IMR-90 (cell line): ENCODE data around the gene DBNL. TPM values are rescaled to one million over a fixed set of nuclear protein-coding genes. Genes with fewer than 3 reads are reported as not detected.

Experiments
- ATAC-seq: fragments of 200-7000 bp; cut with Tn5 transposase; 2 replicates; pipeline ENCODE4 v1.9.1; 2020; ENCODE audit warnings: low read depth, mild to moderate bottlenecking, moderate library complexity
- BruUV-seq: library from RNA; stranded (reverse); fragments of 400-500 nt; replicated peaks from 2 replicates; lab custom pipeline; 2021; lab: Mats Ljungman, UMichigan
- CTCF ChIA-PET: fragments of 300-600 bp; formaldehyde crosslinking; extraction: SDS; loops from one replicate; lab custom pipeline; 2021; ENCODE audit warnings: antibody characterized with exemption; lab: Yijun Ruan, JAX
- POLR2A ChIA-PET: fragments of 300-600 bp; sonication (Branson Sonifier 250); formaldehyde crosslinking; loops from one replicate; lab custom pipeline; 2022; ENCODE audit warnings: antibody characterized with exemption; ENCODE audit not compliant: unreplicated experiment; lab: Charles Lee
- DNase-seq: peaks from one replicate; pipeline ENCODE4 v3.0.0; 2013
- H2AFZ ChIP-seq: replicated peaks from 2 replicates; pipeline ENCODE3; 2013; ENCODE audit warnings: low read length, mild to moderate bottlenecking; ENCODE audit not compliant: poor library complexity
- H2AK5ac ChIP-seq: 2 replicates; pipeline ENCODE4 v1.6.1; 2013; ENCODE audit warnings: low read depth, low read length, inconsistent platforms
- H2AK9ac ChIP-seq: replicated peaks from 2 replicates; pipeline ENCODE3; 2013; ENCODE audit warnings: mild to moderate bottlenecking, low read depth, low read length, moderate library complexity; ENCODE audit not compliant: poor library complexity
- H2BK120ac ChIP-seq: 2 replicates; pipeline ENCODE4 v1.6.1; 2013; ENCODE audit warnings: low read depth, low read length, inconsistent platforms
- H2BK15ac ChIP-seq: 3 replicates; pipeline ENCODE4 v1.6.1; 2013; ENCODE audit warnings: low read depth, low read length, inconsistent platforms
- H2BK20ac ChIP-seq: 2 replicates; pipeline ENCODE4 v1.6.1; 2013; ENCODE audit warnings: low read depth, mild to moderate bottlenecking, inconsistent platforms, low read length, moderate library complexity
- H2BK5ac ChIP-seq: 2 replicates; pipeline ENCODE4 v1.6.1; 2013; ENCODE audit warnings: mild to moderate bottlenecking, low read depth, low read length, inconsistent platforms; ENCODE audit not compliant: poor library complexity, severe bottlenecking
- H3K14ac ChIP-seq: replicated peaks from 2 replicates; pipeline ENCODE4 v1.6.1; 2013; ENCODE audit warnings: low read depth, low read length, inconsistent platforms
- H3K18ac ChIP-seq: 2 replicates; pipeline ENCODE4 v1.6.1; 2013; ENCODE audit warnings: low read depth, low read length, control low read depth
- H3K23ac ChIP-seq: 2 replicates; pipeline ENCODE4 v1.6.1; 2013; ENCODE audit warnings: low read depth, low read length, inconsistent platforms
- H3K27ac ChIP-seq: 2 replicates; pipeline ENCODE4 v1.5.1; 2013; ENCODE audit warnings: mild to moderate bottlenecking, control low read depth, low read length; ENCODE audit not compliant: insufficient read depth
- H3K27me3 ChIP-seq: 2 replicates; pipeline ENCODE4 v1.6.1; 2013; ENCODE audit warnings: low read length; ENCODE audit not compliant: control insufficient read depth, insufficient read depth
- H3K36me3 ChIP-seq: 2 replicates; pipeline ENCODE4 v1.6.1; 2013; ENCODE audit warnings: low read length, mixed read lengths; ENCODE audit not compliant: control insufficient read depth, insufficient read depth
- H3K4ac ChIP-seq: 2 replicates; pipeline ENCODE4 v1.6.1; 2013; ENCODE audit warnings: low read depth, low read length, inconsistent platforms
- H3K4me1 ChIP-seq: 2 replicates; pipeline ENCODE4 v1.6.1; 2013; ENCODE audit warnings: low read length, mixed read lengths; ENCODE audit not compliant: control insufficient read depth, insufficient read depth
- H3K4me2 ChIP-seq: 2 replicates; pipeline ENCODE4 v1.6.1; 2013; ENCODE audit warnings: low read depth, mild to moderate bottlenecking, control low read depth, low read length, moderate library complexity
- H3K4me3 ChIP-seq: 2 replicates; pipeline ENCODE4 v1.5.1; 2013; ENCODE audit warnings: low read depth, mild to moderate bottlenecking, control low read depth, low read length, moderate library complexity; ENCODE audit not compliant: insufficient read depth
- H3K56ac ChIP-seq: 2 replicates; pipeline ENCODE4 v1.6.1; 2013; ENCODE audit warnings: low read length, inconsistent platforms; ENCODE audit not compliant: insufficient read depth; ENCODE audit errors: extremely low read depth
- H3K79me1 ChIP-seq, 2 experiments: 2 replicates each; pipeline ENCODE4 v1.6.1; 2013; ENCODE audit warnings: low read length in 2 of 2, inconsistent platforms in 1 of 2, low read depth in 1 of 2
- H3K9ac ChIP-seq: 2 replicates; pipeline ENCODE4 v1.6.1; 2013; ENCODE audit warnings: low read depth, low read length, control low read depth
- H3K9me1 ChIP-seq: 2 replicates; pipeline ENCODE4 v1.6.1; 2013; ENCODE audit warnings: low read length, inconsistent platforms; ENCODE audit not compliant: insufficient read depth
- H3K9me3 ChIP-seq: 2 replicates; pipeline ENCODE4 v1.6.1; 2013; ENCODE audit warnings: low read length; ENCODE audit not compliant: control insufficient read depth, insufficient read depth
- H4K20me1 ChIP-seq: 2 replicates; pipeline ENCODE4 v1.6.1; 2013; ENCODE audit warnings: low read length, inconsistent platforms; ENCODE audit not compliant: insufficient read depth
- H4K5ac ChIP-seq: 2 replicates; pipeline ENCODE4 v1.6.1; 2013; ENCODE audit warnings: mild to moderate bottlenecking, low read depth, low read length, control low read depth
- H4K8ac ChIP-seq, 2 experiments: 2 replicates each; pipeline ENCODE4 v1.6.1; 2013; ENCODE audit warnings: low read depth in 2 of 2, low read length in 2 of 2, control low read depth in 1 of 2, inconsistent platforms in 1 of 2
- H4K91ac ChIP-seq: 2 replicates; pipeline ENCODE4 v1.6.1; 2013; ENCODE audit warnings: low read depth, low read length, inconsistent platforms; ENCODE audit not compliant: insufficient read depth
- FOS ChIP-seq: fragments of 150-350 bp; IDR thresholded peaks from 2 replicates; pipeline ENCODE4 v1.6.1; 2016; ENCODE audit warnings: low read depth, low read length
- WGBS, 2 experiments: methylation state at CpG; one replicate each; pipeline versions ENCODE4 v1.1.5 to v1.1.7; 2013; ENCODE audit warnings: missing lambda C conversion rate in 2 of 2; ENCODE audit not compliant: insufficient read length in 1 of 2; ENCODE audit errors: extremely low coverage in 2 of 2; 5-methylcytosine and 5-hydroxymethylcytosine counted together
- dilution Hi-C: fragments of 300-500 bp; cut with HindIII; formaldehyde crosslinking; loops from one replicate; pipeline ENCODE4 v1.14.3; 2018; ENCODE audit warnings: low sequenced_read_pairs; ENCODE audit not compliant: unreplicated experiment
- in situ Hi-C: fragments of 300-500 bp; cut with MboI; formaldehyde crosslinking; loops from 3 replicates; pipeline ENCODE4 v1.14.3; 2019; ENCODE audit warnings: low sequenced_read_pairs, inconsistent platforms, mixed read lengths
- intact Hi-C: fragments of 100-400 bp; cut with micrococcal nuclease; formaldehyde crosslinking; loops from 2 replicates; pipeline ENCODE4 v1.10.0; 2022
- polyA plus RNA-seq, 3 experiments: library from polyadenylated mRNA; depleted of rRNA; stranded (reverse); fragments of >200 nt; gene quantifications; 2 replicates each; pipeline ENCODE4 v1.2.3, GENCODE V29; 2012; ENCODE audit warnings: low replicate concordance in 1 of 3
- total RNA-seq: library from RNA; depleted of rRNA; stranded (reverse); fragments of >200 nt; gene quantifications from 2 replicates; pipeline ENCODE4 v1.2.3, GENCODE V29; 2012

Gene DBNL
- total and polyA plus RNA-seq, 2 of the 4 experiments (the other 2 are of a cell fraction): 157 to 179 TPM

- no peak overlapping the region for H4K91ac ChIP-seq
- no peak overlapping the region for H3K56ac ChIP-seq
- H3K4me2 ChIP-seq: no peak overlapping the region
- no TSS peak for BruUV-seq
- H3K23ac ChIP-seq: no peak overlapping the region
- ATAC-seq (no peak), DNase-seq (no peak)
- H3K9me3 ChIP-seq: no peaks in the 10 kb centered on the region
- H2AK9ac ChIP-seq: no peak overlapping the region
- H4K5ac ChIP-seq: no peak overlapping the region
- intact Hi-C loops (no loop called here), in situ Hi-C loops (no loop called here), dilution Hi-C loops (no loop called here)
- H3K4me3 ChIP-seq: no peak overlapping the region
- no peaks in the 10 kb centered on the region; the same call in 1 of the 2 replicates for H4K20me1 ChIP-seq
- H2BK120ac ChIP-seq: no peak overlapping the region
- no peak for TF ChIP-seq FOS
- H2AK5ac ChIP-seq: no peak overlapping the region
- peaks cover 45% of the 10 kb centered on the region for H3K36me3 ChIP-seq
- H2BK15ac ChIP-seq: no peak overlapping the region
- no peak overlapping the region for H3K27ac ChIP-seq
- no peak overlapping the region for H2BK5ac ChIP-seq
- peaks cover 12% of the 10 kb centered on the region for H3K4me1 ChIP-seq
- H4K8ac ChIP-seq: no peak overlapping the region
- no peak overlapping the region for H2BK20ac ChIP-seq
- H3K18ac ChIP-seq: no peak overlapping the region
- WGBS, 2 experiments: no CpG with 5 or more reads among the region's 5 CpGs
- no peak overlapping the region for H2AFZ ChIP-seq
- no peak overlapping the region for H3K9ac ChIP-seq
- no peak overlapping the region for H3K14ac ChIP-seq
- H3K4ac ChIP-seq: no peak overlapping the region
- peaks cover 7 to 38% of the 10 kb centered on the region in 2 experiments; a peak in 3 of 4 replicates for H3K79me1 ChIP-seq
- CTCF ChIA-PET: no interaction called here
- no peaks in the 10 kb centered on the region for H3K27me3 ChIP-seq
- peaks cover 19% of the 10 kb centered on the region for H3K9me1 ChIP-seq
- POLR2A ChIA-PET: no interaction called here
Observed at GRCh38 chr7:44080118-44080517, 35.6 kb downstream of the DBNL start.
